AG08396 (cell line): ENCODE results near the gene KRTAP4-6.
"Not testable (repeated sequence)": the region's sequence is repeated elsewhere in the genome, so short reads cannot be mapped to it uniquely, and the experiment has no call there.

ENCODE experiments used
- DNase-seq: peaks from one replicate; pipeline ENCODE4 v3.0.0; 2012; ENCODE audit warnings: low spot score, mixed read lengths

Gene KRTAP4-6

GRCh38 chr17:41140360-41141131, at the start of gene KRTAP4-6:
TSS of gene KRTAP4-6 (minus strand) at chr17:41140544. CDS start at chr17:41140487, 57 bp downstream.
- DNase-seq = peak; percentile 49

GRCh38 chr17:41189837-41190318, 49.5 kb upstream of the KRTAP4-6 start, which contains the start of gene KRTAP9-1:
TSS of gene KRTAP9-1 (plus strand) at chr17:41189887. CDS start at chr17:41189887, 0 bp downstream.
- DNase-seq = not testable (repeated sequence)

- no peak for DNase-seq
Observed at GRCh38 chr17:41186872-41187271, 46.5 kb upstream of the KRTAP4-6 start.

- DNase-seq = no peak
Observed at GRCh38 chr17:41185001-41185400, 44.7 kb upstream of the KRTAP4-6 start.

GRCh38 chr17:41184480-41184961, 44.2 kb upstream of the KRTAP4-6 start, which contains the start of gene KRTAP4-1:
TSS of gene KRTAP4-1 (minus strand) at chr17:41184911. CDS start at chr17:41184854, 57 bp downstream.
- DNase-seq = no peak

GRCh38 chr17:41178843-41179616, 38.7 kb upstream of the KRTAP4-6 start:
- peak; percentile 16 for DNase-seq

GRCh38 chr17:41178341-41178740, 38.0 kb upstream of the KRTAP4-6 start:
- DNase-seq = peak; percentile 58

GRCh38 chr17:41177727-41178271, 37.5 kb upstream of the KRTAP4-6 start, which contains the start of gene KRTAP4-2:
TSS of gene KRTAP4-2 (minus strand) at chr17:41178221. CDS start at chr17:41178164, 57 bp downstream.
- DNase-seq = no peak

GRCh38 chr17:41176744-41177387, 36.5 kb upstream of the KRTAP4-6 start:
- DNase-seq = no peak

GRCh38 chr17:41171886-41172285, 31.5 kb upstream of the KRTAP4-6 start:
- no peak for DNase-seq

GRCh38 chr17:41168121-41168520, 27.8 kb upstream of the KRTAP4-6 start, which contains the start of gene KRTAP4-3:
TSS of gene KRTAP4-3 (minus strand) at chr17:41168221. CDS start at chr17:41168172, 49 bp downstream.
- no peak for DNase-seq

GRCh38 chr17:41167561-41167960, 27.2 kb upstream of the KRTAP4-6 start:
- no peak for DNase-seq

- DNase-seq = no peak
Observed at GRCh38 chr17:41163828-41164227, 23.5 kb upstream of the KRTAP4-6 start.

- DNase-seq = no peak
Observed at GRCh38 chr17:41160648-41161047, 20.3 kb upstream of the KRTAP4-6 start, which contains the start of gene KRTAP4-4. TSS of gene KRTAP4-4 (minus strand) at chr17:41160748. CDS start at chr17:41160691, 57 bp downstream.

- DNase-seq = not testable (repeated sequence)
Observed at GRCh38 chr17:41160190-41160589, 19.8 kb upstream of the KRTAP4-6 start.

GRCh38 chr17:41153856-41154255, 13.5 kb upstream of the KRTAP4-6 start:
- no peak for DNase-seq

- DNase-seq = no peak
Observed at GRCh38 chr17:41151525-41151924, 11.2 kb upstream of the KRTAP4-6 start.

- DNase-seq = no peak
Observed at GRCh38 chr17:41150026-41150425, 9.7 kb upstream of the KRTAP4-6 start.

GRCh38 chr17:41149652-41149985, 9.3 kb upstream of the KRTAP4-6 start, which contains the start of gene KRTAP4-5:
TSS of gene KRTAP4-5 (minus strand) at chr17:41149825. CDS start at chr17:41149767, 58 bp downstream.
- DNase-seq = no peak

GRCh38 chr17:41148971-41149651, 8.8 kb upstream of the KRTAP4-6 start:
- DNase-seq = not testable (repeated sequence)
